ENCODE measurements around the gene AHI1.
"Not testable (repeated sequence)": the region's sequence is repeated elsewhere in the genome, so short reads cannot be mapped to it uniquely, and the experiment has no call there.

The AHI1 gene

GRCh38 chr6:135411849-135412248, 85.7 kb downstream of the AHI1 start:
- no peak overlapping the region for H3K4me3 ChIP-seq (ENCODE audit: low read length)
- TF ChIP-seq ZNF274 (IDR thresholded peaks at IDR 0.05; ENCODE audit: low read depth, low read length), result no peak

GRCh38 chr6:135411339-135411738, 86.2 kb downstream of the AHI1 start:
- H3K4me3 ChIP-seq (ENCODE audit: low read length), result no peak overlapping the region
- TF ChIP-seq ZNF274 (IDR thresholded peaks at IDR 0.05; ENCODE audit: low read depth, low read length), result no peak

- no peak overlapping the region for H3K4me3 ChIP-seq (ENCODE audit: low read length)
- no peak for TF ChIP-seq ZNF274 (IDR thresholded peaks at IDR 0.05; ENCODE audit: low read depth, low read length)
Observed at GRCh38 chr6:135410856-135411255, 86.7 kb downstream of the AHI1 start.

GRCh38 chr6:135403584-135403983, 94.0 kb downstream of the AHI1 start:
- TF ChIP-seq ZNF274 (IDR thresholded peaks at IDR 0.05; ENCODE audit: low read depth, low read length), result no peak
- no peak overlapping the region for H3K4me3 ChIP-seq (ENCODE audit: low read length)

GRCh38 chr6:135402311-135402710, 95.2 kb downstream of the AHI1 start:
- no peak overlapping the region for H3K4me3 ChIP-seq (ENCODE audit: low read length)
- TF ChIP-seq ZNF274 (IDR thresholded peaks at IDR 0.05; ENCODE audit: low read depth, low read length), result no peak

- no peak for TF ChIP-seq ZNF274 (IDR thresholded peaks at IDR 0.05; ENCODE audit: low read depth, low read length)
- no peak overlapping the region for H3K4me3 ChIP-seq (ENCODE audit: low read length)
Observed at GRCh38 chr6:135397172-135397952, 100.2 kb downstream of the AHI1 start.

GRCh38 chr6:135395136-135395535, 102.4 kb downstream of the AHI1 start:
- TF ChIP-seq ZNF274 (IDR thresholded peaks at IDR 0.05; ENCODE audit: low read depth, low read length), result no peak
- no peak overlapping the region for H3K4me3 ChIP-seq (ENCODE audit: low read length)

- H3K4me3 ChIP-seq (ENCODE audit: low read length), result no peak overlapping the region
- TF ChIP-seq ZNF274 (IDR thresholded peaks at IDR 0.05; ENCODE audit: low read depth, low read length), result no peak
Observed at GRCh38 chr6:135393289-135393688, 104.3 kb downstream of the AHI1 start.

- no peak for TF ChIP-seq ZNF274 (IDR thresholded peaks at IDR 0.05; ENCODE audit: low read depth, low read length)
- H3K4me3 ChIP-seq (ENCODE audit: low read length), result no peak overlapping the region
Observed at GRCh38 chr6:135390458-135390857, 107.1 kb downstream of the AHI1 start.

- no peak overlapping the region for H3K4me3 ChIP-seq (ENCODE audit: low read length)
- TF ChIP-seq ZNF274 (IDR thresholded peaks at IDR 0.05; ENCODE audit: low read depth, low read length), result no peak
Observed at GRCh38 chr6:135385299-135385698, 112.2 kb downstream of the AHI1 start.

- TF ChIP-seq ZNF274 (IDR thresholded peaks at IDR 0.05; ENCODE audit: low read depth, low read length), result no peak
- no peak overlapping the region for H3K4me3 ChIP-seq (ENCODE audit: low read length)
Observed at GRCh38 chr6:135383766-135384165, 113.8 kb downstream of the AHI1 start.

GRCh38 chr6:135383301-135383700, 114.2 kb downstream of the AHI1 start:
- no peak overlapping the region for H3K4me3 ChIP-seq (ENCODE audit: low read length)
- no peak for TF ChIP-seq ZNF274 (IDR thresholded peaks at IDR 0.05; ENCODE audit: low read depth, low read length)

GRCh38 chr6:135382182-135382628, 115.3 kb downstream of the AHI1 start:
- TF ChIP-seq ZNF274 (IDR thresholded peaks at IDR 0.05; ENCODE audit: low read depth, low read length), result no peak
- H3K4me3 ChIP-seq (ENCODE audit: low read length), result no peak overlapping the region; the same call in 1 of the 2 replicates

GRCh38 chr6:135380793-135381192, 116.7 kb downstream of the AHI1 start:
- TF ChIP-seq ZNF274 (IDR thresholded peaks at IDR 0.05; ENCODE audit: low read depth, low read length), result no peak

GRCh38 chr6:135379647-135380046, 117.9 kb downstream of the AHI1 start:
- no peak overlapping the region for H3K4me3 ChIP-seq (ENCODE audit: low read length)
- TF ChIP-seq ZNF274 (IDR thresholded peaks at IDR 0.05; ENCODE audit: low read depth, low read length), result no peak

More at GRCh38 chr6:135380793-135381192, 116.7 kb downstream of the AHI1 start:
- H3K4me3 ChIP-seq (ENCODE audit: low read length), result no peak overlapping the region

- TF ChIP-seq ZNF274 (IDR thresholded peaks at IDR 0.05; ENCODE audit: low read depth, low read length), result no peak
- no peak overlapping the region for H3K4me3 ChIP-seq (ENCODE audit: low read length)
Observed at GRCh38 chr6:135372758-135373157, 124.8 kb downstream of the AHI1 start.

GRCh38 chr6:135363622-135364021, 133.9 kb downstream of the AHI1 start:
- H3K4me3 ChIP-seq (ENCODE audit: low read length), result not testable (repeated sequence)
